ENCODE measurements around the gene MTTP.

- TF ChIP-seq EZH2 (IDR thresholded peaks at IDR 0.05; ENCODE audit: borderline replicate concordance, low read length) (no peak), CTCF (IDR thresholded peaks at IDR 0.05; ENCODE audit: low read length) (no peak)
Measured at GRCh38 chr4:99593781-99594641, 19.4 kb downstream of the MTTP start.

All from OCI-LY1 (cell line).